Gastrocnemius medialis (tissue), 4 donors: Measurements from ENCODE around the gene KCP. TPM values are rescaled to one million over a fixed set of nuclear protein-coding genes. Genes with fewer than 3 reads are reported as not detected.
A peak's percentile ranks its signal among the peaks of the same experiment; 100 is the strongest.

Experiments used
- ATAC-seq, 2 donors: fragments of 150-250 bp; one replicate each; pipeline ENCODE4 v1.9.1; 2016
- DNase-seq, 2 donors: peaks; one replicate each; pipeline ENCODE4 v3.0.0-alpha.2; 2019
- H3K27ac ChIP-seq, 4 donors: fragments of 200-600 bp; sonication (generic); 1 replicate in 1 of 4; 2 replicates in 3 of 4; pipeline ENCODE4 v1.5.1; 2016 to 2018; ENCODE audit warnings: mild to moderate bottlenecking in 2 of 4, moderate library complexity in 1 of 4
- H3K27me3 ChIP-seq, 3 donors: fragments of 200-600 bp; sonication (generic) in 2 of 3; 1 replicate in 1 of 3; 2 replicates in 2 of 3; pipeline versions ENCODE4 v1.5.1 to v1.6.0; 2016 to 2019; ENCODE audit warnings: mild to moderate bottlenecking in 1 of 3, moderate library complexity in 1 of 3
- H3K36me3 ChIP-seq, 2 donors: fragments of 200-600 bp; sonication (generic) in 1 of 2; one replicate each; pipeline ENCODE4 v1.5.1; 2017 to 2018
- H3K4me1 ChIP-seq, 2 donors: fragments of 200-600 bp; sonication (generic) in 1 of 2; one replicate each; pipeline ENCODE4 v1.5.1; 2016 to 2017; ENCODE audit warnings: mild to moderate bottlenecking in 2 of 2
- H3K4me3 ChIP-seq, 4 donors: fragments of 200-600 bp; sonication (generic) in 3 of 4; 1 replicate in 1 of 4; 2 replicates in 3 of 4; pipeline ENCODE4 v1.5.1; 2016 to 2019; ENCODE audit warnings: mild to moderate bottlenecking in 2 of 4
- H3K9me3 ChIP-seq, 3 donors: fragments of 200-600 bp; sonication (generic) in 2 of 3; 1 replicate in 1 of 3; 2 replicates in 2 of 3; pipeline ENCODE4 v1.5.1; 2016 to 2019
- CTCF ChIP-seq, 5 experiments: fragments of 450-650 bp in 3 of 5; fragments of 200-600 bp in 2 of 5; sonication (generic) in 2 of 5; IDR thresholded peaks in 4 of 5; conservative IDR thresholded peaks in 1 of 5; 1 replicate in 4 of 5; 2 replicates in 1 of 5; pipeline ENCODE4 v1.5.1; 2016 to 2019; ENCODE audit warnings: antibody characterized with exemption in 5 of 5, mild to moderate bottlenecking in 3 of 5, moderate library complexity in 3 of 5
- POLR2A ChIP-seq, 2 donors: fragments of 450-650 bp; IDR thresholded peaks; one replicate each; pipeline ENCODE4 v1.6.1; 2017; ENCODE audit warnings: antibody characterized with exemption in 2 of 2, mild to moderate bottlenecking in 2 of 2, moderate library complexity in 2 of 2
- in situ Hi-C, 4 donors: fragments of 200-750 bp; cut with MboI; loops; one replicate each; pipeline versions ENCODE4 v1.15.0 to v1.8.0; 2017; ENCODE audit warnings: low sequenced_read_pairs in 4 of 4
- intact Hi-C: fragments of 100-400 bp; cut with DNase I; formaldehyde crosslinking; loops from one replicate; pipeline ENCODE4 v1.15.1; 2023; ENCODE audit warnings: low total_unique reads
- total RNA-seq, 4 donors: library from RNA; depleted of rRNA; stranded (reverse); fragments of >200 nt; gene quantifications; one replicate each; pipeline versions ENCODE4 v1.1.0 to v1.2.3, GENCODE V29; 2016

The KCP gene
- total RNA-seq, 4 donors from 2014 or later: 0.10 TPM; not detected in 3

GRCh38 chr7:128827971-128828711, 82.4 kb downstream of the KCP start:
- no peaks in the 10 kb centered on the region for H3K9me3 ChIP-seq
- intact Hi-C loops: no loop called here
- DNase-seq: peak; percentile 87 to 95
- no peaks in the 10 kb centered on the region for H3K36me3 ChIP-seq
- no peak for TF ChIP-seq CTCF (IDR thresholded peaks at IDR 0.05 in 4 of 5, conservative IDR thresholded peaks at IDR 0.05 in 1 of 5)
- TF ChIP-seq POLR2A (IDR thresholded peaks at IDR 0.05): peak; percentile 69 to 77
- in situ Hi-C loops: no loop called here
- no peaks in the 10 kb centered on the region for H3K27me3 ChIP-seq
- peak; percentile 32 to 46 for ATAC-seq
- peak overlapping the region; percentile 92 to 99 (median 98) for H3K27ac ChIP-seq
- peak overlapping the region; percentile 24 to 61 (median 43) for H3K4me3 ChIP-seq
- peaks cover 39 to 66% of the 10 kb centered on the region in 2 donors for H3K4me1 ChIP-seq

GRCh38 chr7:128827248-128827958, 83.1 kb downstream of the KCP start:
- Histone ChIP-seq H3K36me3 (no peaks in the 10 kb centered on the region), H3K27me3 (no peaks in the 10 kb centered on the region), H3K4me1 (peaks cover 31 to 60% of the 10 kb centered on the region in 2 donors), H3K27ac (peak overlapping the region; percentile 92 to 99 (median 98)), H3K9me3 (no peaks in the 10 kb centered on the region), H3K4me3 (peak overlapping the region; percentile 24 to 61 (median 43))
- in situ Hi-C loops: no loop called here
- DNase-seq: peak; percentile 92 to 98
- no peak for TF ChIP-seq CTCF (IDR thresholded peaks at IDR 0.05 in 4 of 5, conservative IDR thresholded peaks at IDR 0.05 in 1 of 5)
- peak; percentile 66 for TF ChIP-seq POLR2A (IDR thresholded peaks at IDR 0.05)
- peak; percentile 48 to 55 for ATAC-seq
- intact Hi-C loops: no loop called here

- peak; percentile 39 to 48 for ATAC-seq
- in situ Hi-C loops (no loop called here), intact Hi-C loops (no loop called here)
- Histone ChIP-seq H3K27me3 (no peaks in the 10 kb centered on the region), H3K4me1 (peaks cover 36 to 55% of the 10 kb centered on the region in 2 donors), H3K27ac (peak overlapping the region; percentile 92 to 99 (median 98)), H3K36me3 (no peaks in the 10 kb centered on the region), H3K4me3 (no peak overlapping the region), H3K9me3 (no peaks in the 10 kb centered on the region)
- DNase-seq: peak; percentile 75 to 83
- TF ChIP-seq CTCF (IDR thresholded peaks at IDR 0.05 in 4 of 5, conservative IDR thresholded peaks at IDR 0.05 in 1 of 5) (no peak), POLR2A (IDR thresholded peaks at IDR 0.05) (no peak)
Measured at GRCh38 chr7:128826916-128827247, 83.6 kb downstream of the KCP start.

Other genes starting within 250 kb of the KCP start
- 1 to 10 TPM in 2 of 4 donors, under 1 TPM in 2; 0.13 to 1.6 (median 0.76) TPM for gene GARIN1A, start 238.4 kb downstream of the KCP start, total RNA-seq
- gene CALU, start 171.3 kb downstream of the KCP start, total RNA-seq: 100 to 1,000 TPM in 2 of 4 donors, 10 to 100 TPM in 2; 40.1 to 115 (median 90.6) TPM
- not detected for gene OPN1SW, start 134.9 kb downstream of the KCP start, total RNA-seq
- 10 to 100 TPM in 2 of 4 donors, 1 to 10 TPM in 1, under 1 TPM in 1; 0.61 to 15.8 (median 9.3) TPM for gene CCDC136, start 118.7 kb downstream of the KCP start, total RNA-seq
- 1,000 to 10,000 TPM; 1,071 to 4,398 (median 2,381) TPM for gene FLNC, start 80.3 kb downstream of the KCP start, total RNA-seq
- gene ATP6V1F, start 47.9 kb downstream of the KCP start, total RNA-seq: 10 to 100 TPM; 79.3 to 99.2 (median 82.3) TPM
- gene IRF5, start 27.2 kb upstream of the KCP start, total RNA-seq: 1 to 10 TPM in 3 of 4 donors, under 1 TPM in 1; 0.27 to 3.8 (median 2.8) TPM
- gene TNPO3, start 144.4 kb upstream of the KCP start, total RNA-seq: 10 to 100 TPM; 39.1 to 50.9 (median 50.5) TPM
- 1 to 10 TPM; 5.6 to 9.1 (median 7.8) TPM for gene TSPAN33, start 234.0 kb upstream of the KCP start, total RNA-seq